ENCODE data around the gene DOCK10.
A peak's percentile ranks its signal among the peaks of the same experiment; 100 is the strongest.

DOCK10 gene

DNA sequence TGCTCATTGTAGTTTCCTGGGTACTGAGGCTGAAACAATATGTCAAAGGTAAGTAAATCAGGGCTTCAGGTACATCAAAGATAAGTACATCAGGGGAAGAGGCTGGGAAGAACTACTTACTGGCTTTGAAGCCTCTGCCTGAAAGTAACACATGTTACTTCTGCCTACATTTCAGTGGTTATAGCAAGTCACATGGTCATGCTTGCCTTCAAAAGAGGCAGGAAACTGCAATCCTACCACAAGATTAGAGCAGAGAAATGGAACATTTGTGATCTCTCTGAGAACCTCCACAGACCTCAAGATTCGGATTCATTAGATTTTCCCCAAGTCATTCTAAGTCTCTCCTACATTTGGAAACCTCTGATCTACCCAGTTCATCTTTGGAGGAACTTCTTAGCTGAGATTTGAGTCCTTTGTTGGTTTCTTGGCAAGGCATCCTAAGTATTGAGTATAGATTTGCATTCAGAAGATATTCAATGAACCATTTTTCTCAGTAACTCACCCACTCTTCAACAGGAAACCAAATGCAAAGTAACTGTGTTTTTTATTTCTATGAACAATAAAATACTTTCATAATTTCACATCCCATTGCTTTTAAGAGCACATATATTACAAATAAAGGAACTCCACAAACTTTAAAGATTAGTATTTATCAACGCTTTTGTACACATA lies 277.6 kb downstream of the DOCK10 start:
- no peak for DNase-seq (ENCODE audit: extremely low read depth, low read depth)
- H3K4me3 ChIP-seq (replicated peaks; ENCODE audit: low read depth, low read length): no peak overlapping the region
- TF ChIP-seq, protein P1, sequence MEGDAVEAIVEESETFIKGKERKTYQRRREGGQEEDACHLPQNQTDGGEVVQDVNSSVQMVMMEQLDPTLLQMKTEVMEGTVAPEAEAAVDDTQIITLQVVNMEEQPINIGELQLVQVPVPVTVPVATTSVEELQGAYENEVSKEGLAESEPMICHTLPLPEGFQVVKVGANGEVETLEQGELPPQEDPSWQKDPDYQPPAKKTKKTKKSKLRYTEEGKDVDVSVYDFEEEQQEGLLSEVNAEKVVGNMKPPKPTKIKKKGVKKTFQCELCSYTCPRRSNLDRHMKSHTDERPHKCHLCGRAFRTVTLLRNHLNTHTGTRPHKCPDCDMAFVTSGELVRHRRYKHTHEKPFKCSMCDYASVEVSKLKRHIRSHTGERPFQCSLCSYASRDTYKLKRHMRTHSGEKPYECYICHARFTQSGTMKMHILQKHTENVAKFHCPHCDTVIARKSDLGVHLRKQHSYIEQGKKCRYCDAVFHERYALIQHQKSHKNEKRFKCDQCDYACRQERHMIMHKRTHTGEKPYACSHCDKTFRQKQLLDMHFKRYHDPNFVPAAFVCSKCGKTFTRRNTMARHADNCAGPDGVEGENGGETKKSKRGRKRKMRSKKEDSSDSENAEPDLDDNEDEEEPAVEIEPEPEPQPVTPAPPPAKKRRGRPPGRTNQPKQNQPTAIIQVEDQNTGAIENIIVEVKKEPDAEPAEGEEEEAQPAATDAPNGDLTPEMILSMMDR (IDR thresholded peaks at IDR 0.05; ENCODE audit: low read depth, low read length, missing control alignments): no peak

DNA sequence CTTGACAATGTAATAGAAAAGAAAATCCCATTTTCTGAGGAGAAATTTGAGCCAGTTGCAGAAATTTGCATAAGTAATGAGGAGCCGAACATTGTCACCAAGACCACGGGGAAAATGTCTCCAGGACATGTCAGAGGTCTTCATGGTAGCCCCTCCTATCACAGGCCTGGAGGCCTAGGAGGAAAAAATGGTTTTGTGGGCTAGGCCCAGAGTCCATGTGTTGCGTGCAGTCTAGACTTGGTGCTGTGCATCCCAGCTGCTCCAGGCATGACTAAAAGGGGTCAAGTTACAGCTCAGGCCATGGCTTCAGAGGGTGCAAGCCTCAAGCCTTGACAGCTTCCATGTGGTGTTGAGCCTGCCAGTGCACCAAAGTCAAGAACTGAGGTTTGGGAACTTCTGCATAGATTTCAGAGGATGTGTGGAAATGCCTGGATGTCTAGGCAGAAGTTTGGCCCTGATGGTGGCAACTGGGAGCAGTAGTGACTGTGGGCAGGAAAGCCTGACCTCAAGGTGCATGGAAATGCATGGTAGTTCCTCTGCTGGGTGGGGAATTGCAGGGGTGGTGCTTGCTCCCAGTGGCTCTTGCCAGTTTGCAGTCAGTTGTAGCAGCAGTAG lies 284.2 kb downstream of the DOCK10 start:
- TF ChIP-seq, protein P1 (IDR thresholded peaks at IDR 0.05; ENCODE audit: low read depth, low read length, missing control alignments): no peak
- H3K4me3 ChIP-seq (replicated peaks; ENCODE audit: low read depth, low read length): no peak overlapping the region
- DNase-seq (ENCODE audit: extremely low read depth, low read depth): no peak

DNA sequence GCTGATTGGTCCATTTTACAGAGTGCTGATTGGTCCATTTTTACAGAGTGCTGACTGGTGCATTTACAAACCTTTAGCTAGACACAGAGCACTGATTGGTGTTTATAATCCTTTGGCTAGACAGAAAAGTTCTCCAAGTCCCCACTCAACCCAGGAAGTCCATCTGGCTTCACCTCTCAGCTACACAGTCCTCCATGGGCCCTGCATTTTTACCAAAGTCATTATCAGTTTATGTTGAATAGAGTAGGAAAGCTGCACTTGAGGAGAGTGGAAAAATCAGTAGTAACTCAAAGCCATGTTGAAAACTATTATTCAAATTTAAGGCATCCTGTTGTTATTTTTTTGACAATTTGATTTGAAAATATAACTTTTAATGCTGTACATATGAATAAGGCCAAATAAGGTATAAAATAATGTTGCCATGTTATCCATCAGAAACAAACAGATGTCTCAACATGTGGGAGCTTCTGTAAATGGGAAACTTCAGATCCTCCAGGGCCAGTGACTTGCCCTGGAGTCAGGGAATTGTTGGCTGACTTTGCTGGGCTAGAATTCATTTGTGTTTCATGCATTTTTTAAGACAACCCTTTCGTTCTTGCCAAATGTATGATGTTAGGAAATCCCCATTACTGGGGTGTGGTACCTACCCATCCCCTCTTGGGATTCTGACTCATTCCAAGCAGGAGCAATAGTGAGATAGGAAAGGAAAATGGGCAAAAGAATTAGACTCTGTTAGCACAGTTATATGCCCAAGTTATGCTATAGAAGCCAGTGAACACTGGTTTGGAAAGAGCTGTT lies 288.3 kb downstream of the DOCK10 start:
- TF ChIP-seq, protein P1 (IDR thresholded peaks at IDR 0.05; ENCODE audit: low read depth, low read length, missing control alignments): no peak
- H3K4me3 ChIP-seq (replicated peaks; ENCODE audit: low read depth, low read length): no peak overlapping the region
- DNase-seq (ENCODE audit: extremely low read depth, low read depth): peak; percentile 26

DNA sequence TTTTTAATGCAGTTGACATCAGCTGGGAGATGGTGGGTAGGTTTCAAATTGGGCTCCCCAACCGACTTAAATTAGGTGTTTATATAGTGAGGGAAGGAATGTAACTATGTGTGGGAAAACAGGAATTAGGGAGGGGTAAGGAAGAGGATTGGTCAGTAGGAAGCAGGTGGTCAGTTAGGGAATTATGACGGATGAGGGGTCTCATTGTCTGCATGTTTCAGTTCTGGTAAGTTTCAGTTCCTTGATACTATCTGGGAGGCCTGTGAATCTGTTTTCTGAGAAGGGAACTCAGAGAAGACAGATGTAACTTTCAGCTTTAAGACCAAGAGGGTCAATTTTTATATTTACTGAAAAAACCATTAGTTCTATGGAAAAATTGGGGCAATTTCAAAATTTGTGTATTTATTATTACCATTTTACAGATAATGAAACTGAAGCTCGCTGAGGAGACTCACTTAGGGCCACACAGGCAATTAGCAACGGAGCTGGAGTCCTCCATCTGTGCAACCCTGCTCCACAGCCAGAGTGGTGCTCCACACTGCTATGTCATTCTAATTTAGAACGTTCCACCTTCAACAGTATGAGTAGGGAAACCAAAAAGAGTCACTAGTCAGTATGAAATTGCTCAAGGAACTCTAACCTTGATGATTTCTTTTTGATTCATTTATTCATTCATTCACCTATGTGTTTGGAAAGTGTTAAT lies 290.1 kb downstream of the DOCK10 start:
- no peak for DNase-seq (ENCODE audit: extremely low read depth, low read depth)
- H3K4me3 ChIP-seq (replicated peaks; ENCODE audit: low read depth, low read length): no peak overlapping the region
- TF ChIP-seq, protein P1 (IDR thresholded peaks at IDR 0.05; ENCODE audit: low read depth, low read length, missing control alignments): no peak

DNA sequence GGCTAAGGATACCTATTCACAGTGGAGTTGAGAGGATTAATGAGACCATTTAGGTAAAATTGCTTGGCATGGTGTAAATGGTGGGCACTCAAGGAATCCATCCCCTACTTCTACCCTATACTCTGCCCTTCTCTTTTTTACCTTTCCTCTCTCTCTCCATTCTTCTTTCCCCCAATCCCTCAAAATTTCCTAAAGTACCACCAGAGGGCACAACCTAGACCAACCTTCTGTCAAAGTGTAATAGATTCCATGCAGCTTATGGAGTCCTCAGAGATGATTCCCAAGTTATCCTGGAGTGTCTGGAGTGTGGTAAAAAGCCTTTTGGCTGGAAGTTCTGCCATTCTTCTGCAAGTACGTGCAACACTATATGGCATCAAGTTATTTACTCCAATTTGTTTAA lies 293.1 kb downstream of the DOCK10 start:
- TF ChIP-seq, protein P1 (IDR thresholded peaks at IDR 0.05; ENCODE audit: low read depth, low read length, missing control alignments): no peak
- H3K4me3 ChIP-seq (replicated peaks; ENCODE audit: low read depth, low read length): no peak overlapping the region
- DNase-seq (ENCODE audit: extremely low read depth, low read depth): no peak

DNA sequence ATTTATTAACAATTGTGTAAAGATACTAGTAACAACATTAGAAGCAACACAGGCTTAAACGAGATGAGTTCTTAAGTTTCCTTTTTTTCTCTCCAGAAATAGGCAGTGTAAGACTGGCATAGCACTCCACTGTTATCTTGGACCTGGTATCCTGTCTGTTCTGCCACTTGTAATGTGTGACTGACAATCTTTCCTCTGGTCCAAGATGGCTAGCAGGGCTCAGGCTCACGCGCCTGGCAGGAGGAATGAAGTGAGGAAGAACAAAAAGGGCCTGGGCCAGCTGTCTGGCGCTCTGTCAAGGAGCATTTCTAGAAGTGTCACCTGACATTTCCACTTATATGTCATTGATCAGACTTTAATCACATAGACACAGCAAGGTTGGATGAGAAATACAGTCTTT lies 294.5 kb downstream of the DOCK10 start:
- no peak overlapping the region for H3K4me3 ChIP-seq (replicated peaks; ENCODE audit: low read depth, low read length)
- no peak for DNase-seq (ENCODE audit: extremely low read depth, low read depth)
- TF ChIP-seq, protein P1 (IDR thresholded peaks at IDR 0.05; ENCODE audit: low read depth, low read length, missing control alignments): no peak
